Hindlimb muscle (tissue), 1 donor: ENCODE data around the gene AGGF1. TPM values are rescaled to one million over a fixed set of nuclear protein-coding genes. Genes with fewer than 3 reads are reported as not detected.
"Not testable (repeated sequence)": the region's sequence is repeated elsewhere in the genome, so short reads cannot be mapped to it uniquely, and the experiment has no call there.

ENCODE experiments used
- DNase-seq: peaks from one replicate; pipeline ENCODE4 v3.0.0-alpha.2; 2013
- polyA plus RNA-seq: library from polyadenylated mRNA; unstranded; fragments of 120-200 nt; gene quantifications from one replicate; pipeline ENCODE4 v1.2.1, GENCODE V29; 2013; ENCODE audit not compliant: insufficient read length

The AGGF1 gene
- polyA plus RNA-seq, result 14.4 TPM

DNA sequence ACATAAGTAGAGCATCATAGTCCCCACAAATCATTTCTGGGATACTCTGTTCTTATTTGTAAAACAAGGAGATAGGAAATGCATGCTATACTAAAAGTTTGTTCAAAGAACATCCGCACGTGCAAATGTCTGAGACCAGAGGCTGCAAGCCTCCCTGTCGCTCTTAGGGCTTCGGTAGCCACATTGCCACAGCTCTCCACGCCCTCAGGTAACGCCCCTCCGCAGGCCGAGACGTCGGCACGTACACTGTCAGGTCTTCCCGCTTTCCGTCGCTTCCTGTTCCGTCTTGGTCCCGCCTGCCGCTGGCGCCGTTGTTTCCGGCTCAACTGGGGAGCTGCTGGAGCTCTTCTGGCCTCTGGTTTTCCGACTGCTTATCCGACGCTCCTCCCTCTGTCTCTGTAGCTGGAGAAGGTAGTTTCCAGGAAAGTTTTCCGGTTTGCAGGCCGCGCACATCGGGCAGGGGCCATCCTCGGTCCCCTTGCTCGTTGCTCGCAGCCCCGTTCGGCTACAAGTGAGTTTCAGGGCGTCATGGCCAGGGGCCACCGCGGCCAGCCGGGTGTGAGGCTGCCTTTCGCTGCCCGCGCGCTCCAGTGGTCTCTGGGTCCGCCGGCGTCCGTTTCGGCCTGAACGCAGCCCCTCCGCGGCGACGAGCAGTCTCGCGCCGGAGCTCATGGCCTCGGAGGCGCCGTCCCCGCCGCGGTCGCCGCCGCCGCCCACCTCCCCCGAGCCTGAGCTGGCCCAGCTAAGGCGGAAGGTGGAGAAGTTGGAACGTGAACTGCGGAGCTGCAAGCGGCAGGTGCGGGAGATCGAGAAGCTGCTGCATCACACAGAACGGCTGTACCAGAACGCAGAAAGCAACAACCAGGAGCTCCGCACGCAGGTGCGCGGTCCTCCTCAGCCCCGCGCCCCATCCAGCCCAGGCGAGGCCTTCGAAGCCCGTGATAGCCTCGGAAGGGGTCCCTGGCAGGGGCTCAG is at the start of gene AGGF1:
TSS of gene AGGF1 (plus strand) at position 308 of the 975 bp plus-strand sequence. CDS start at position 671, 363 bp downstream.
- DNase-seq, result peak; percentile 93

GRCh38 chr5:76980518-76981144 is 49.6 kb upstream of the AGGF1 start:
- no peak for DNase-seq

- no peak for DNase-seq
Measured at GRCh38 chr5:76982450-76982849, 47.8 kb upstream of the AGGF1 start.

DNA sequence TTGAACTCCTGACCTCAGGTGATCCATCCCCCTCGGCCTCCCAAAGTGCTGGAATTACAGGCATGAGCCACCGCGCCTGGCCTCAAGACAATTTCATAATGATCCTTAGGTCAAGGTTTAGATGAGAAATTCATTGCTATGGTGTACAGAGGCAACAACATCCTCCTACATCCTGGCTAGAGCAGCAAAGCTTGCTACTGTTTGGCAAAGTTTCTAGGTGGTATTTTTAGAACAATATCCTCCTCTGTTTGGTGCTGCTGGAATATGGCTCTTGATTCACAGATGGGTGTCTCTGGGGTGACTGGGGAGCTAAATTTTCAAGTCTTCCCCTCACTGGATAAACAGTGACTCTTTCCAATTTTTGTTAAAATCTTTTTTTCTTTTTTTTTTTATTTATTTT is 46.7 kb upstream of the AGGF1 start:
- DNase-seq, result no peak

DNA sequence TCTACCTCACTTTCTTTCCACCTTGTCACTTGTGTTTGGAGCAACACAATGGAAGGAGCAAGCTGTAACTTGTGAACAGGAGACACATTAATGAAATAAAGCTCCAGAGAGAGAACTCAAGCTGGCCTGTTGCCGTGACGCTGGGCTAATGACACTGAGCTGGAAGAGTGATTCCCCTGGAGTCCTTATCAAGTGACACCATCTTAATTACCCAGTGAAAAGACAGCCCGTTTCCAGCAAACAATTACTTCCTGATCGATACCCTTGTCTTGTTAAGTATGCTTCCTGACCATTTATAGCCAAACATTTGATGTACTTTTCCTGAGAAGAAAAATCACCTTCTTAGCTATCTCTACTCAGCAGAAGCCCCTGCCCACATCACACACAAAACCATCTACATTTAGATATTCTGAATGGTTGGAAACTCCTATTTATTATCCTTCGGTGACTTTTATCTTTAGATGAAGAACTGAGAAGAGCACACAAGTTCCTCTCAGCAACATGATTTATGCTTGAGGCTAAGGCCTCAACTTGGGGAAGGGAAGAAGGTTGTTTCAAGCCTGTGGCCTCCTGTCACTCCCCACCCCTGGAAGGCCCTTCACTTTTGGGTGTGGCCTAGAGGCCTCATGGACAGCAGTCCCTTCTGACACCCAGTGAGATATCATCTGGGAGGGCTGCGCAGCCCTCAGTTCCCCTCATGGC is 43.2 kb upstream of the AGGF1 start:
- no peak for DNase-seq

- DNase-seq, result no peak
Measured at GRCh38 chr5:76990899-76991459, 39.2 kb upstream of the AGGF1 start.

- not testable (repeated sequence) for DNase-seq
Measured at GRCh38 chr5:76993436-76993835, 36.8 kb upstream of the AGGF1 start.

- no peak for DNase-seq
Measured at GRCh38 chr5:76994337-76994736, 35.9 kb upstream of the AGGF1 start.

GRCh38 chr5:76998251-76998650 is 32.0 kb upstream of the AGGF1 start:
- DNase-seq, result not testable (repeated sequence)

- DNase-seq, result no peak
Measured at GRCh38 chr5:76999451-76999850, 30.8 kb upstream of the AGGF1 start.

- DNase-seq, result no peak
Measured at GRCh38 chr5:77003246-77003645, 27.0 kb upstream of the AGGF1 start.

- DNase-seq, result no peak
Measured at GRCh38 chr5:77006124-77006523, 24.1 kb upstream of the AGGF1 start.

DNA sequence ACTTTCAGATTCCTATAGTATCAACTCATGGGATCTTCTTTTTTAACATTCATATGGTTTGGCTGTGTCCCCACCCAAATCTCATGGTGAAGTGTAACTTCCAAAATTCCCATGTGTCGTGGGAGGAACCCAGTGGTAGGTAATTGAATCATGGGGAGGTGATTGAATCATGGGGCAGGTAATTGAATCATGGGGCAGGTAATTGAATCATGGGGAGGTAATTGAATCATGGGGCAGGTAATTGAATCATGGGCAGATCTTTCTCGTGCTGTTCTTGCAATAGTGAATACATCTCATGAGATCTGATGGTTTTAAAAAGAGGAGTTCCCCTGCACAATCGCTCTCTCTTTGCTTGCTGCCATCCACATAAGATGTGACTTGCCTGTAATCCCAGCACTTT is 21.8 kb upstream of the AGGF1 start:
- no peak for DNase-seq

- DNase-seq, result no peak
Measured at GRCh38 chr5:77010243-77010642, 20.0 kb upstream of the AGGF1 start.

DNA sequence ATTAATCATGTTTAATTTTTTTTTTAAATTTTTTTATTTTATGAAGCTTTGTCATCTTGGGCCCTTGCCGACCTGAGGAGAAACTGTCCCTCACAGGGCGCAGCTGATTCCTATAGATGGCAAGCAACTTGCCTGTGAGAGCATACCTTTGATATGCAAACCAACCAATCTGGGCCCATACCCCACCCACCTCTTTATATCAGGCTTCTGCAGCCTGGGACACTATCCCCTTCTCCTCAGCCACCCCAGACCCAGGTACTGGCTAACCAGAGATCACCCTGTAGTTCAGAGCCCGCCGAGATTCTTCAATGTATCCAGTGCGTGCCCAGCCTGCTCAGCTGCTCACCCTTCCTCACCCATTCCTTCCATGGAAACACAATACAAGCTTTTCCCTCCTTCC is 18.7 kb upstream of the AGGF1 start:
- no peak for DNase-seq

- DNase-seq, result no peak
Measured at GRCh38 chr5:77012601-77013000, 17.6 kb upstream of the AGGF1 start.

- peak; percentile 29 for DNase-seq
Measured at GRCh38 chr5:77015938-77016569, 14.2 kb upstream of the AGGF1 start.

DNA sequence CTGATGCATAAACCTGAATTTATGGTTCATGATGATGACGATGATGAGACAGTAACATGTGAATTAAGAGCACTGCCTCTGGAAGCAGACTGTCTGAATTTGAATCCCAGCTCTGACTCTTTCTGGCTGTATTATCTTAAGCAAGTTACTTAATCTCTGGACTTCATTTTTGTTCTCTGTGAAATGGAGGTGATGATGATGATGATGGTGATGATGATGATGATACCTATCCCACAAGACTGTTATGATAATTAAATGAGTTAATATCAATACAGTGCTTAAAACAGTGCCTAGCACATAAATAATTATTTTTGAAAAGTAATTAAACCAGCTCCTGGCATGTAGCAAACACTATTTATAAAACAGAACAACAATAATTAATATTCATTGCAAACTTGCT is 13.2 kb upstream of the AGGF1 start:
- peak; percentile 2 for DNase-seq

GRCh38 chr5:77017668-77018067 is 12.5 kb upstream of the AGGF1 start:
- no peak for DNase-seq

GRCh38 chr5:77022511-77023417 is 7.4 kb upstream of the AGGF1 start:
- DNase-seq, result no peak

- DNase-seq, result no peak
Measured at GRCh38 chr5:77024490-77024889, 5.7 kb upstream of the AGGF1 start.
